MV-4-11 (cell line): ENCODE results near the gene DCT.

Source experiments
- DNase-seq: peaks from one replicate; lab custom pipeline; 2025; lab: John Stamatoyannopoulos, UW

The DCT gene

GRCh38 chr13:94454334-94454733 lies 25.1 kb downstream of the DCT start:
- no peak for DNase-seq

- DNase-seq = no peak
Observed at GRCh38 chr13:94444826-94445225, 34.7 kb downstream of the DCT start.

- peak; percentile 33 for DNase-seq
Observed at GRCh38 chr13:94435604-94436226, 43.8 kb downstream of the DCT start.

GRCh38 chr13:94433055-94433961 lies 46.2 kb downstream of the DCT start:
- peak; percentile 10 for DNase-seq

- DNase-seq = no peak
Observed at GRCh38 chr13:94431987-94432386, 47.5 kb downstream of the DCT start.

- no peak for DNase-seq
Observed at GRCh38 chr13:94431574-94431973, 47.9 kb downstream of the DCT start.

GRCh38 chr13:94427313-94427953 lies 52.0 kb downstream of the DCT start:
- DNase-seq = no peak

GRCh38 chr13:94419925-94420305 lies 59.6 kb downstream of the DCT start:
- DNase-seq = peak; percentile 47

- DNase-seq = peak; percentile 87
Observed at GRCh38 chr13:94419304-94419924, 60.1 kb downstream of the DCT start.

- no peak for DNase-seq
Observed at GRCh38 chr13:94417294-94417693, 62.2 kb downstream of the DCT start.

- peak; percentile 26 for DNase-seq
Observed at GRCh38 chr13:94416454-94417080, 62.9 kb downstream of the DCT start.

GRCh38 chr13:94415500-94416237 lies 63.8 kb downstream of the DCT start:
- DNase-seq = no peak

GRCh38 chr13:94414708-94415107 lies 64.8 kb downstream of the DCT start:
- no peak for DNase-seq

GRCh38 chr13:94414141-94414540 lies 65.3 kb downstream of the DCT start:
- DNase-seq = no peak

GRCh38 chr13:94413598-94413944 lies 65.9 kb downstream of the DCT start:
- no peak for DNase-seq

- no peak for DNase-seq
Observed at GRCh38 chr13:94412870-94413597, 66.4 kb downstream of the DCT start.

GRCh38 chr13:94411747-94412146 lies 67.7 kb downstream of the DCT start:
- DNase-seq = no peak

GRCh38 chr13:94408314-94409036 lies 71.0 kb downstream of the DCT start:
- DNase-seq = no peak

- DNase-seq = no peak
Observed at GRCh38 chr13:94400874-94401273, 78.6 kb downstream of the DCT start.

- DNase-seq = no peak
Observed at GRCh38 chr13:94399812-94400211, 79.7 kb downstream of the DCT start.
